Gastrocnemius medialis (tissue), 4 donors: Measurements from ENCODE around the gene COL23A1.

Source experiments
- CTCF ChIP-seq, 5 experiments: fragments of 450-650 bp in 3 of 5; fragments of 200-600 bp in 2 of 5; sonication (generic) in 2 of 5; IDR thresholded peaks in 4 of 5; conservative IDR thresholded peaks in 1 of 5; 1 replicate in 4 of 5; 2 replicates in 1 of 5; pipeline ENCODE4 v1.5.1; 2016 to 2019; ENCODE audit warnings: antibody characterized with exemption in 5 of 5, mild to moderate bottlenecking in 3 of 5, moderate library complexity in 3 of 5
- POLR2A ChIP-seq, 2 donors: fragments of 450-650 bp; IDR thresholded peaks; one replicate each; pipeline ENCODE4 v1.6.1; 2017; ENCODE audit warnings: antibody characterized with exemption in 2 of 2, mild to moderate bottlenecking in 2 of 2, moderate library complexity in 2 of 2

- TF ChIP-seq CTCF (IDR thresholded peaks at IDR 0.05 in 4 of 5, conservative IDR thresholded peaks at IDR 0.05 in 1 of 5) (no peak), POLR2A (IDR thresholded peaks at IDR 0.05) (no peak)
These were observed 365.0 kb downstream of the COL23A1 start for GRCh38 chr5:178225174-178225573.
